GM21447 (cell line): ENCODE measurements around the gene LLPH.

ENCODE experiments used
- ATAC-seq: cut with Tn5 transposase; IDR thresholded peaks from one replicate; pipeline ENCODE4 v1.9.1; 2021; ENCODE audit not compliant: unreplicated experiment

LLPH gene

GRCh38 chr12:66143868-66144267 lies 13.3 kb upstream of the LLPH start:
- ATAC-seq: no peak

GRCh38 chr12:66142826-66143225 lies 12.3 kb upstream of the LLPH start:
- no peak for ATAC-seq

- no peak for ATAC-seq
Measured at GRCh38 chr12:66141299-66141698, 10.7 kb upstream of the LLPH start.

GRCh38 chr12:66140731-66141130 lies 10.2 kb upstream of the LLPH start:
- no peak for ATAC-seq

- ATAC-seq: no peak
Measured at GRCh38 chr12:66139328-66139727, 8.8 kb upstream of the LLPH start.

- ATAC-seq: no peak
Measured at GRCh38 chr12:66137937-66138336, 7.4 kb upstream of the LLPH start.

- no peak for ATAC-seq
Measured at GRCh38 chr12:66132408-66132807, 1.9 kb upstream of the LLPH start.

GRCh38 chr12:66131067-66131688 lies 628 bp upstream of the LLPH start:
- ATAC-seq: peak; percentile 7

GRCh38 chr12:66129934-66130266 lies 650 bp downstream of the LLPH start:
- ATAC-seq: no peak

GRCh38 chr12:66127650-66128049 lies 2.9 kb downstream of the LLPH start:
- ATAC-seq: no peak

- no peak for ATAC-seq
Measured at GRCh38 chr12:66120477-66120876, 10.1 kb downstream of the LLPH start.

- peak; percentile 63 for ATAC-seq
Measured at GRCh38 chr12:66119870-66120241, 10.7 kb downstream of the LLPH start.

- no peak for ATAC-seq
Measured at GRCh38 chr12:66119229-66119869, 11.2 kb downstream of the LLPH start.

GRCh38 chr12:66118240-66118891 lies 12.2 kb downstream of the LLPH start:
- ATAC-seq: no peak

- ATAC-seq: no peak
Measured at GRCh38 chr12:66117242-66117641, 13.3 kb downstream of the LLPH start.

GRCh38 chr12:66115071-66115600 lies 15.4 kb downstream of the LLPH start:
- no peak for ATAC-seq

GRCh38 chr12:66113471-66113870 lies 17.1 kb downstream of the LLPH start:
- no peak for ATAC-seq

GRCh38 chr12:66111605-66112004 lies 18.9 kb downstream of the LLPH start:
- ATAC-seq: no peak

- ATAC-seq: no peak
Measured at GRCh38 chr12:66109056-66109455, 21.5 kb downstream of the LLPH start.

GRCh38 chr12:66108386-66108785 lies 22.2 kb downstream of the LLPH start:
- ATAC-seq: no peak

- peak; percentile 88 for ATAC-seq
Measured at GRCh38 chr12:66107451-66107915, 23.1 kb downstream of the LLPH start.
